GM18868 (cell line): Measurements from ENCODE around the gene PTGES3.
"Not testable (repeated sequence)": the region's sequence is repeated elsewhere in the genome, so short reads cannot be mapped to it uniquely, and the experiment has no call there.

Experiments used
- ATAC-seq: cut with Tn5 transposase; IDR thresholded peaks from one replicate; pipeline ENCODE4 v1.9.1; 2021; ENCODE audit warnings: mild to moderate bottlenecking, moderate library complexity; ENCODE audit not compliant: unreplicated experiment

Gene PTGES3

GRCh38 chr12:56658921-56659320 lies 29.2 kb downstream of the PTGES3 start:
- peak; percentile 59 for ATAC-seq

DNA sequence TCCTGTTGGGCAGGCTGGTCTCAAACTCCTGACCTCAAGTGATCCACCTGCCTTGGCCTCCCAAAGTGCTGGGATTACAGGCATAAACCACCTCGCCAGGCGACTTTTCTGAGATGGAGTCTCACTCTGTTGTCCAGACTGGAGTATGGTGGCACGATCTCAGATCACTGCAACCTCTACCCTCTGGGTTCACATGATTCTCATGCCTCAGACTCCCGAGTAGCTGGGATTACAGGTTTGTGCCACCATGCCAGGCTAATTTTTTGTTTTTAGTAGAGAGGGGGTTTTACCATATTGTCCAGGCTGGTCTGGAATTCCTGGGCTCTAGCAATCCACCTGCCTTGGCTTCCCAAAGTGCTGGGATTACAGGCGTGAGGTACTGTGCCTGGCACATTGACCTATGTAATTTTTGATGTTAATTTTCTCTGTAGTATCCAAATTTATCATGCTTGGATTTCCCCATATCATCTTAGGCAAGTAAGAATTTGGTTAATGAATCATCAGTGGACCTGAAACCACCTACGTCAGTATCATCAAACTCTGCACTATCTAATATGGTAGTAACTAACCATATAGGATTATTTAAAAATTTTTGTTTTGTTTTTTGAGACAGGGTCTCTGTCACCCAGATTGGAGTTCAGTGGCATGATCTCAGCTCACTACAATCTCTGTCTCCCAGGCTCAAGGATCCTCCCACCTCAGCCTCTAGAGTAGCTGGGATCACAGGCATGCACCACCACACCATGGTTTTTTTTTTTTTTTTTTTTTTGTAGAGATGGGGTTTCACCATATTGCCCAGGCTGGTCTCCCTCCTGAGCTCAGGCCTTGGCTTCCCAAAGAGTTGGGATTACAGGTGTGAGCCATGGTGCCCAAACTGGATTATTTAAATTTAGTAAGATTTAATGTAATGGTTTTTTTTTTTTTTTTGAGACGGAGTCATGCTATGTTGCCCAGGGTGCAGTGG lies 30.4 kb downstream of the PTGES3 start:
- peak; percentile 56 for ATAC-seq

DNA sequence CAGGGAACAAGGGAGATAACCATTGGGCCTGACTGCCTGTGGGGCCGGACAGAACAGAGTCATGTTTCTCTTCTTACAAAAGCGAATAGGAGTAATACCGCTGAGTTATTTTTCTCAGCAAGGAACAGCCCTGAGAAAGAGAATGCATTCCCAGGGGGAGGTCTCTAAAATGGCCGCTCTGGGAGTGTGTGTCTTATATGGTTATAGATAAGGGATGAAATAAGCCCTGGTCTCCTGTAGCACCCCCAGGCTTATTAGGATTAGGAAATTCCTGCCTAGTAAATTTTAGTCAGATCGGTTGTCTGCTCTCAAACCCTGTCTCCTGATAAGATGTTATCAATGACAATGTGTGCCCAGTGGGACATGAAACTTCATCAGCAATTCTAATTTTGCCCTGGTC lies 34.3 kb downstream of the PTGES3 start:
- ATAC-seq, result not testable (repeated sequence)

GRCh38 chr12:56648023-56648422 lies 40.1 kb downstream of the PTGES3 start:
- ATAC-seq, result not testable (repeated sequence)

- peak; percentile 98 for ATAC-seq
These were observed 42.2 kb downstream of the PTGES3 start, which contains the start of gene ATP5F1B for GRCh38 chr12:56645717-56646446. Gene ATP5F1B (minus strand): TSS chr12:56645984. CDS start chr12:56645963, 21 bp downstream.

- no peak for ATAC-seq
These were observed 42.8 kb downstream of the PTGES3 start for GRCh38 chr12:56645201-56645716.

- ATAC-seq, result no peak
These were observed 43.4 kb downstream of the PTGES3 start for GRCh38 chr12:56644654-56645053.

DNA sequence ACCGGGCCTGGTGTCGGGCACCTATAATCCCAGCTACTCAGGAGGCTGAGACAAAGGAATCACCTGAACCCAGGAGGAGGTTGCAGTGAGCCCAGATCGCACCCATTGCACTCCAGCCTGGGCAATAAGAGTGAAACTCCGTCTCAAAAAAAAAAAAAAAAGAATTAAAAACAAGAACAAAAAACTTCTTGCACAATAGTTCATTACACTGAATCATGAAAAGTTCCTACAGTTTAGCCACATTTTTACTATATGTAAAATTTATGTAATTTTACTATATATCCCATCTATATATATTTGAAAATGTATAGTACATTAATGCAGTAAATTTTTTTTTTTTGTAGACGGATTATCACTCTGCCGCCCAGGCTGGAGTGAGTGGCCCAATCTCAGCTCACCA lies 46.9 kb downstream of the PTGES3 start:
- no peak for ATAC-seq

DNA sequence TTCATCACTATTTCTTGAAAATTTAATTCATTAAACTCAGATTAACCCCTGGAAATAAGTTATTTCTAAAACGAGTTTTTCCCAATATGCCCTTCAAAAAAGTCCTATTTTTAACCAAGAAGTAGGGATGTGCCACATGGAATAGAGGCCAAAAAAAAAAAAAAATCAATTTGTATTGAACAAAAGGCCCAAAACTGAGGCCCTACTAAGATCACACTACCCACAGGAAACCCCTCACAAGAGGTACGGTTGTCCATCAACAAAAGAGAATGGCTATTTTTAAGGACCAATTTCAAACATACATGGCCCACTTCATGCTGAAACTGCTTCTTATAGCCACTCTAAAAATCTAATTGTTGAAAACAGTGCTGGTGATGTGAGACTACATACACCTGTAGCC lies 50.5 kb downstream of the PTGES3 start:
- ATAC-seq, result no peak

GRCh38 chr12:56636675-56637540 lies 51.2 kb downstream of the PTGES3 start:
- ATAC-seq, result peak; percentile 54

DNA sequence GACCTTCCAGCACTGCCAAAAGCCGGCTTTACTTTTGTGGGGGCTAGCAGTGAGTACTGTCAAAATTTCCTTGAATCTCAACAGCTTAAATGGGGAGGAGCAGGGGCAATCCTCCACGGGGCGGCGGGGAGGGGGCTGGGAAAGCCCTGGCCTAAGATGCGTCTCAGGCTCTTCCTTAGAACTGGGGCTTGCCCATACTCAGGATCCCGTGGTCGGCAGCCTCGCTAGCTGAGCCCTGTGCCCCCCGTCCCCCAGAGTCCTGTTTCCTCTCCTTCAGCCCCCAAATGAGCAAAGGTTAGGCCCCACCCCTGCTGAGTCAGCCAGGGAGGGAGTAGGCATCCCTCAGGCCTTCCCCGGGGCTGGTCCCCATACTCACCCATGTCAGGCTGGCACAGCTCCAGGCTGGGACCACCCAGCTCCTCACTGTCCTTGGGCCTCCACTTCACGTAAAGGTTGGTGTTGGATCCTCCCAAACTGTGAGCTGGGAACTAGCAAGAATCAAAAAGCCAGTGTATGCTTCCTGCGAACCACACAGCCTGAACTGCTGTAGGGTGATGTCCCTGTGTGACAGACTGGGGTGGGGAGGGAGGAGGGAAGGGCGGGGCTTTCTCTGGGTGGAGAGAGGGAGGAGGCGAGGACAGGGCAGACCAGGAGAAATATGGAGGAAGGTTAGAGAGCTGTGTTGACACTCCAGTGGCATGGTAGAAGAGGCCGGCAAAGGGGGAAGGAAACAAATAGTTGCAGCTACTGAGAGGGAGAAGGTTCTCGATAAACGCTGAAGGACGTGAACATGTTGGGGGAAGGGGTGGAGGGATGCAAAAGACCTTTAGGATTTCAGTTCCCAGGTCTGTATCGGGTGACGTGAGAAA lies 52.0 kb downstream of the PTGES3 start:
- ATAC-seq, result peak; percentile 52

DNA sequence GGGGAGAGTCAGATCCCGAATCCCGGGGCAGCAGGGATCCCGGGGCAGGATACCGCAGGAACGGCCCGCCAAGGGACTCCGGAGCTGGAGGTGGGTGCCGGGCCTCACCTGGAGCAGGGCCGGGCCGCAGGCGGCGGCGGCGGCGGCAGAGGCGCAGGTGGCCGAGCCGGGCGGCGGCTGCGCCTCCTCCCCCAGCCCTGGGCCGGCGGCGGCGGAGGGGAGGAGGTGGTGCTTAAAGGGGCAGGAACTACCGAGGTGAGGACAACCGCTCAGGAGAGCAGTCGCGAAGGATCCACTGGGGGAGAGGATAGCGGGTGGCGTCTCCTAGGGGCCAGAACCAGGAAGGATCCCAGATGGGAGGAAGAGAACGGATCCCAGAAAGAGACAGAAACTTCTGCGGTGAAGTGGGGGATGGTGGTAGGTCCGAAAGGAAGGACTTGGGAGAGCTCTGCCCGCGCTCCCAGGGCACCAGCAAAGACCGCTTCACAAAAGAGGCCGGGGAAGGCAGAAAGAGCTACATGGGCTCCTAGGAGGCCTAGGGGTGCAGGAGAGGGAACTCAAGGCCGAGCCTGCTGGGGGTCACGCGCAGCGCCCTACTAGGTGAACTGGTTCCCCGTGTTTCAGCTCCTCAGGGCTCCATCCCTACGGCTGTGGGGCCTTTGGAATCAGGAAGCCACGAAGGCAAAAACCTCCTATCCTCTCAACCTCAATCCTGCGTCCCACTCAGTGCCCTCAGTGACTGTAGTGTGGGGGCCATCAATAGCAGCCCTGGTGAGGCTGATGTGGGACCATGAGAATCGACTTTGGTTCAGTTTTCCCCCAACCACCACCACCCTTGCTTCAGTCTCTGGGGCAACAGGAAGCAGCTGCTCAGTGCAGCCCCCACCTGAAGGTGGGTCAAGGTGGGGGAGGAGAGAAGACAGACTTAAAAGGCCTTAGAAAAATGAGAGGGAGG lies 53.0 kb downstream of the PTGES3 start:
- ATAC-seq, result peak; percentile 29

DNA sequence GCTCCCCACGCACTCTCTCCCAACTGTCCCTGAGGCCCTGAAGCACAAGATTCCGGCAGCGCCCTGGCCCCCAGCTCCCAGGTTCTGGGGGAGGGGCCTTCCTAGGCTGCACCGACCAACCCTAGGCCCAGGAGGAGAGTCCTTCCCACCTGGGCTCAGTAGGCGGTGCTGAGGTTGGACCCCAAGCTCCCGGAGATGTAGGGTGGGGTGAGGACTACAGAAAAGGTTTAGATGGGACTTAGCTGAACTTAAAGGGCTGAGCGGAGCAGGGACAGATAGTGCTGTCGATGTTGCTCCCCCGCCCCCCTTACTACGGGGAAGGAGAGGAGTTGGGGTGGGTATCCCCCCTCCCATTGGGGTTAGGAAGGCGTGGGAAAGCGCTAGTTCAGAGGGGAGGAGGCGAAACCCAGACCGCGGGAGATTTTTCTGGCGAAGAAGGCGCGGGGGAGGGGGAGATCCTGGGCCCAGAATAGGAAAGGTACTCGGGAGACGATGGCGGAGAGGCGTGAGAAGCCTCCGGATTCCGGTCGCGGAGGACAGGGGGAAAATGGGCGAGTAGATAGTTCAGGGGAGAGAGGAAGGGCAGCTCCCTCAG lies 53.7 kb downstream of the PTGES3 start:
- ATAC-seq, result no peak

- no peak for ATAC-seq
These were observed 54.4 kb downstream of the PTGES3 start for GRCh38 chr12:56633468-56634241.

- ATAC-seq, result no peak
These were observed 55.2 kb downstream of the PTGES3 start for GRCh38 chr12:56632701-56633467.
